ENCODE data around the gene XPR1.

DNA sequence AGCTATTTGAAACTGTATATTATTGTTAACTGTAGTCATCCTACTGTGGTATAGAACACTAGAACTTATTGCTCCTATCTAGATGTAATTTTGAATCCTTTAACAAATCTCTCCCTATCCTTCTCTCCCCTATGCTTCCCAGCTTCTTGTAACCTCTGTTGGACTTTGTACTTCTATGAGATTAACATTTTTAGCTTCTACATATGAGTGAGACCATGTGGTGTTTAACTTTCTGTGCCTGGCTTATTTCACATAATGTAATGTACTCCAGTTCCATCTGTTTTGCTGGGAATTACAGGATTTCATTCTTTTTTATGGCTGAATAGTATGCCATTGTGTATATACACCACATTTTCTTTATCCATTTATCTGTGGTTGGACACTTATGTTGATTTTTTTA is 216.4 kb downstream of the XPR1 start:
- TF ChIP-seq MYC (IDR thresholded peaks at IDR 0.05; ENCODE audit: low read depth, low read length) (no peak), POLR2AphosphoS5 (IDR thresholded peaks at IDR 0.05; ENCODE audit: insufficient read depth, low read depth, low read length) (no peak), POLR2A (IDR thresholded peaks at IDR 0.05; ENCODE audit: low read depth, low read length) (no peak)
- TF ChIP-seq, protein P1, sequence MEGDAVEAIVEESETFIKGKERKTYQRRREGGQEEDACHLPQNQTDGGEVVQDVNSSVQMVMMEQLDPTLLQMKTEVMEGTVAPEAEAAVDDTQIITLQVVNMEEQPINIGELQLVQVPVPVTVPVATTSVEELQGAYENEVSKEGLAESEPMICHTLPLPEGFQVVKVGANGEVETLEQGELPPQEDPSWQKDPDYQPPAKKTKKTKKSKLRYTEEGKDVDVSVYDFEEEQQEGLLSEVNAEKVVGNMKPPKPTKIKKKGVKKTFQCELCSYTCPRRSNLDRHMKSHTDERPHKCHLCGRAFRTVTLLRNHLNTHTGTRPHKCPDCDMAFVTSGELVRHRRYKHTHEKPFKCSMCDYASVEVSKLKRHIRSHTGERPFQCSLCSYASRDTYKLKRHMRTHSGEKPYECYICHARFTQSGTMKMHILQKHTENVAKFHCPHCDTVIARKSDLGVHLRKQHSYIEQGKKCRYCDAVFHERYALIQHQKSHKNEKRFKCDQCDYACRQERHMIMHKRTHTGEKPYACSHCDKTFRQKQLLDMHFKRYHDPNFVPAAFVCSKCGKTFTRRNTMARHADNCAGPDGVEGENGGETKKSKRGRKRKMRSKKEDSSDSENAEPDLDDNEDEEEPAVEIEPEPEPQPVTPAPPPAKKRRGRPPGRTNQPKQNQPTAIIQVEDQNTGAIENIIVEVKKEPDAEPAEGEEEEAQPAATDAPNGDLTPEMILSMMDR (IDR thresholded peaks at IDR 0.05; ENCODE audit: extremely low read depth in 1 of 2, insufficient read depth in 1 of 2, low read depth in 1 of 2, low read length in 2 of 2), result no peak
- TF ChIP-seq, protein P2, sequence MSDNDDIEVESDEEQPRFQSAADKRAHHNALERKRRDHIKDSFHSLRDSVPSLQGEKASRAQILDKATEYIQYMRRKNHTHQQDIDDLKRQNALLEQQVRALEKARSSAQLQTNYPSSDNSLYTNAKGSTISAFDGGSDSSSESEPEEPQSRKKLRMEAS (IDR thresholded peaks at IDR 0.05; ENCODE audit: insufficient read depth, insufficient read length), result no peak

Measured in endothelial cell of umbilical vein (primary cell).